PC-3 (cell line): ENCODE data around the gene GIGYF2.
A peak's percentile ranks its signal among the peaks of the same experiment; 100 is the strongest.

Experiments used
- EZH2 ChIP-seq: fragments of 300-600 bp; sonication (generic); IDR thresholded peaks from one replicate; pipeline ENCODE4 v1.6.1; 2017; ENCODE audit warnings: antibody characterized with exemption, mild to moderate bottlenecking, low read length; ENCODE audit not compliant: unreplicated experiment
- TF ChIP-seq, protein P1 (sequence below): fragments of 300-600 bp; sonication (generic); conservative IDR thresholded peaks from 2 replicates; pipeline ENCODE4 v1.5.1; 2017; ENCODE audit warnings: antibody characterized with exemption, low read depth, mild to moderate bottlenecking, low read length

DNA sequence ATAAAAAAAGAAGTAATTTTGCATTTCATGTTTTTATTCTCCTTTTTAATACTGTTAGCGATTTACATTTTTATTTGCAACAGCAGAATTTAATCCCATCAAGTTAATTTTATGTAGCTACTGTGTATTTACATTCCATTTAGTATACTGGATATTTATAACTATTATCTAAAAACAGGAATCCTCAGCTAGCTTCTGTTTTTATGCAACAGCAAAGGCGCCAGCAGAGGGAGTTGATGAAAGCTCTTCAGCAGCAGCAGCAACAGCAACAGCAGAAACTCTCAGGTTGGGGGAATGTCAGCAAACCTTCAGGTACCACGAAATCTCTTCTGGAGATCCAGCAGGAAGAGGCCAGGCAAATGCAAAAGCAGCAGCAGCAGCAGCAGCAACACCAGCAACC is 146.7 kb downstream of the GIGYF2 start:
- TF ChIP-seq, protein P1, sequence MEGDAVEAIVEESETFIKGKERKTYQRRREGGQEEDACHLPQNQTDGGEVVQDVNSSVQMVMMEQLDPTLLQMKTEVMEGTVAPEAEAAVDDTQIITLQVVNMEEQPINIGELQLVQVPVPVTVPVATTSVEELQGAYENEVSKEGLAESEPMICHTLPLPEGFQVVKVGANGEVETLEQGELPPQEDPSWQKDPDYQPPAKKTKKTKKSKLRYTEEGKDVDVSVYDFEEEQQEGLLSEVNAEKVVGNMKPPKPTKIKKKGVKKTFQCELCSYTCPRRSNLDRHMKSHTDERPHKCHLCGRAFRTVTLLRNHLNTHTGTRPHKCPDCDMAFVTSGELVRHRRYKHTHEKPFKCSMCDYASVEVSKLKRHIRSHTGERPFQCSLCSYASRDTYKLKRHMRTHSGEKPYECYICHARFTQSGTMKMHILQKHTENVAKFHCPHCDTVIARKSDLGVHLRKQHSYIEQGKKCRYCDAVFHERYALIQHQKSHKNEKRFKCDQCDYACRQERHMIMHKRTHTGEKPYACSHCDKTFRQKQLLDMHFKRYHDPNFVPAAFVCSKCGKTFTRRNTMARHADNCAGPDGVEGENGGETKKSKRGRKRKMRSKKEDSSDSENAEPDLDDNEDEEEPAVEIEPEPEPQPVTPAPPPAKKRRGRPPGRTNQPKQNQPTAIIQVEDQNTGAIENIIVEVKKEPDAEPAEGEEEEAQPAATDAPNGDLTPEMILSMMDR = peak; percentile 37
- TF ChIP-seq EZH2 = no peak
